Activated T-cell treated with anti-CD3 and anti-CD28 coated beads for 48 hours (primary cell): ENCODE measurements around the gene TM4SF4.
"Not testable (repeated sequence)": the region's sequence is repeated elsewhere in the genome, so short reads cannot be mapped to it uniquely, and the experiment has no call there.

ENCODE experiments used
- DNase-seq: peaks from one replicate; pipeline ENCODE4 v3.0.0-alpha.2; 2020; ENCODE audit warnings: low read depth

TM4SF4 gene

GRCh38 chr3:149474250-149474817 lies at the start of gene TM4SF4:
Gene TM4SF4 (plus strand): TSS chr3:149474697. CDS start chr3:149474878, 181 bp downstream.
- DNase-seq = no peak

- DNase-seq = no peak
Observed at GRCh38 chr3:149424918-149425317, 49.6 kb upstream of the TM4SF4 start.

GRCh38 chr3:149426325-149426724 lies 48.2 kb upstream of the TM4SF4 start:
- no peak for DNase-seq

- DNase-seq = no peak
Observed at GRCh38 chr3:149428087-149428486, 46.4 kb upstream of the TM4SF4 start.

- no peak for DNase-seq
Observed at GRCh38 chr3:149430216-149430615, 44.3 kb upstream of the TM4SF4 start.

- no peak for DNase-seq
Observed at GRCh38 chr3:149432149-149432548, 42.3 kb upstream of the TM4SF4 start.

- no peak for DNase-seq
Observed at GRCh38 chr3:149435996-149436885, 38.3 kb upstream of the TM4SF4 start.

- DNase-seq = no peak
Observed at GRCh38 chr3:149437286-149437685, 37.2 kb upstream of the TM4SF4 start.

- no peak for DNase-seq
Observed at GRCh38 chr3:149437710-149438109, 36.8 kb upstream of the TM4SF4 start.

- DNase-seq = no peak
Observed at GRCh38 chr3:149438981-149439380, 35.5 kb upstream of the TM4SF4 start.

- DNase-seq = no peak
Observed at GRCh38 chr3:149441642-149442041, 32.9 kb upstream of the TM4SF4 start.

- no peak for DNase-seq
Observed at GRCh38 chr3:149442043-149442442, 32.5 kb upstream of the TM4SF4 start.

- DNase-seq = no peak
Observed at GRCh38 chr3:149442851-149443544, 31.5 kb upstream of the TM4SF4 start.

- DNase-seq = no peak
Observed at GRCh38 chr3:149443545-149443912, 31.0 kb upstream of the TM4SF4 start.

GRCh38 chr3:149444867-149445266 lies 29.6 kb upstream of the TM4SF4 start:
- not testable (repeated sequence) for DNase-seq

GRCh38 chr3:149448331-149448831 lies 26.1 kb upstream of the TM4SF4 start:
- DNase-seq = no peak

- DNase-seq = no peak
Observed at GRCh38 chr3:149449182-149449581, 25.3 kb upstream of the TM4SF4 start.

- DNase-seq = no peak
Observed at GRCh38 chr3:149449799-149450198, 24.7 kb upstream of the TM4SF4 start.

GRCh38 chr3:149450281-149450680 lies 24.2 kb upstream of the TM4SF4 start:
- no peak for DNase-seq

- DNase-seq = no peak
Observed at GRCh38 chr3:149452036-149452435, 22.5 kb upstream of the TM4SF4 start.

- DNase-seq = no peak
Observed at GRCh38 chr3:149453140-149453805, 21.2 kb upstream of the TM4SF4 start.

GRCh38 chr3:149454746-149455145 lies 19.8 kb upstream of the TM4SF4 start:
- DNase-seq = no peak
